TTC549 (cell line): ENCODE data around the gene ST3GAL5.

ENCODE experiments used
- FAIRE-seq: peaks from 2 replicates; lab custom pipeline; 2012; peaks lifted over from hg19 to GRCh38; lab: Jason Lieb, UNC

Gene ST3GAL5

GRCh38 chr2:85790032-85790431 is 98.8 kb downstream of the ST3GAL5 start:
- no peak for FAIRE-seq

- FAIRE-seq: no peak
Observed at GRCh38 chr2:85789271-85789670, 99.5 kb downstream of the ST3GAL5 start.

GRCh38 chr2:85788603-85789002 is 100.2 kb downstream of the ST3GAL5 start:
- no peak for FAIRE-seq

- FAIRE-seq: no peak
Observed at GRCh38 chr2:85787981-85788340, 100.8 kb downstream of the ST3GAL5 start.

GRCh38 chr2:85787282-85787980 is 101.4 kb downstream of the ST3GAL5 start:
- no peak for FAIRE-seq
